ENCODE data around the gene FMO5. TPM values are rescaled to one million over a fixed set of nuclear protein-coding genes. Genes with fewer than 3 reads are reported as not detected.

The FMO5 gene
- polyA plus RNA-seq, 1 donor from 2014 or later, result not detected

DNA sequence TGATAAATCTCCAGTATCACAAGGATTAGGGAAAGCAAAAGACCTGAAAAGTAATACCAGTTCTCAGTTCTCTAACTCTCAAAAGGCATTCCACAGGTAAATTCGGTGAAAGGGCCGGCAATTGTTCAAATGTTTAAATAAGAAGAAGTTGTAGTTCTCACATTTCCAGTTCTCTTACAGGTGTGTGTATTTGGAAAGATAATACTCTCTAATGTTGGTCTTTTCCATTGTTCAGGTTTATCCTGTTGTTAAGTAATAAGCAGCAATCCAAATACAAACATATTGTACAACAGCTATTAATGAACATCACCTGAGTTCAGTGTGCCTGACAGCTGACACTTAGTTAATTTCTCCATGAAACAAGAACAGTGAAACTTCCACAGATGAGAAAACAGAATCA lies 39.7 kb downstream of the FMO5 start:
- no peak overlapping the region for H3K27ac ChIP-seq (ENCODE audit: low read length)
- H3K9ac ChIP-seq (ENCODE audit: low read length), result no peak overlapping the region
- H3K27me3 ChIP-seq (ENCODE audit: insufficient read depth, low read depth, low read length), result no peaks in the 10 kb centered on the region
- H4K20me1 ChIP-seq (ENCODE audit: insufficient read depth), result no peaks in the 10 kb centered on the region
- no peak overlapping the region for H2AFZ ChIP-seq (ENCODE audit: low read depth, low read length)
- H3K36me3 ChIP-seq (ENCODE audit: insufficient read depth, low read length), result no peaks in the 10 kb centered on the region
- H3K4me3 ChIP-seq (ENCODE audit: low read length), result no peak overlapping the region
- no peaks in the 10 kb centered on the region for H3K9me3 ChIP-seq (ENCODE audit: low read length)
- no peak for TF ChIP-seq TAF1 (IDR thresholded peaks at IDR 0.05; ENCODE audit: low read depth)
- TF ChIP-seq EZH2 (IDR thresholded peaks at IDR 0.05; ENCODE audit: borderline replicate concordance, insufficient read depth, low read length, poor library complexity, severe bottlenecking), result no peak
- H3F3A ChIP-seq (ENCODE audit: insufficient read depth, low read length, poor library complexity, severe bottlenecking), result no peaks in the 10 kb centered on the region
- no peaks in the 10 kb centered on the region for H3K9me2 ChIP-seq (ENCODE audit: insufficient read depth, low read length)
- no peaks in the 10 kb centered on the region for H3K79me2 ChIP-seq (replicated peaks; ENCODE audit: insufficient read depth, low read length)
- no peak overlapping the region for H3K4me2 ChIP-seq (ENCODE audit: low read length)

DNA sequence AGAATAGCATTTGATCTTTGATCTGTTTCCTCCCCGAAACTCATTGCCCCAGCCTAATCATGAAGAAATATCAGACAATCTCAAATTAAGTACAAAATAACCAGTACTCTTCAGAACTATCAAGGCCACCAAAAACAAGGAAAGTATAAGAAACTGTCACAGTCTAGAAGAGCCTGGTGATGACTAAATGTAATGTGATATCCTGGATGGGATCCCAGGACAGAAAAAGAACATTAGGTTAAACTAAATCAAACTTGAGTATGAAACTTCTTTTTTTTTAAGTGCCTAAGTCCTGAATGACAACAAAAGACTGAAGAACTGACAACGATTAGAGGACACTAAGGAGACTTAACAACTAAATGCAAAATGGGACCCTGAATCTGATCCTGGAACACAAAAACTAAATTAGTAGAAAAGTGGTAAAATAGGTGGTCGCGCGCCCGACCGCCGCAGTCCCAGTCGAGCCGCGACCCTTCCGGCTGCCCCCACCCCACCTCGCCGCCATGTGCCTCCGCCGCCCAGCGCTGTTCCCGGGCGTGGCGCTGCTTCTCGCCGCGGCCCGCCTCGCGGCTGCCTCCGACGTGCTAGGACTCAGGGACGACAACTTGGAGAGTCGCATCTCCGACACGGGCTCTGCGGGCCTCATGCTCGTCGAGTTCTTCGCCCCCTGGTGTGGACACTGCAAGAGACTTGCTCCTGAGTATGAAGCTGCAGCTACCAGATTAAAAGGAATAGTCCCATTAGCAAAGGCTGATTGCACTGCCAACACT lies 47.3 kb downstream of the FMO5 start:
- Histone ChIP-seq H3K36me3 (ENCODE audit: insufficient read depth, low read length) (no peaks in the 10 kb centered on the region), H3K9ac (ENCODE audit: low read length) (no peak overlapping the region), H3F3A (ENCODE audit: insufficient read depth, low read length, poor library complexity, severe bottlenecking) (no peaks in the 10 kb centered on the region), H3K27ac (ENCODE audit: low read length) (no peak overlapping the region), H3K27me3 (ENCODE audit: insufficient read depth, low read depth, low read length) (no peaks in the 10 kb centered on the region), H2AFZ (ENCODE audit: low read depth, low read length) (no peak overlapping the region), H3K4me2 (ENCODE audit: low read length) (no peak overlapping the region), H3K79me2 (replicated peaks; ENCODE audit: insufficient read depth, low read length) (no peaks in the 10 kb centered on the region), H3K9me3 (ENCODE audit: low read length) (no peaks in the 10 kb centered on the region), H4K20me1 (ENCODE audit: insufficient read depth) (no peaks in the 10 kb centered on the region), H3K9me2 (ENCODE audit: insufficient read depth, low read length) (no peaks in the 10 kb centered on the region), H3K4me3 (ENCODE audit: low read length) (no peak overlapping the region)
- TF ChIP-seq POLR2AphosphoS5 (IDR thresholded peaks at IDR 0.05) (no peak), EZH2 (IDR thresholded peaks at IDR 0.05; ENCODE audit: borderline replicate concordance, insufficient read depth, low read length, poor library complexity, severe bottlenecking) (no peak), EP300 (conservative IDR thresholded peaks at IDR 0.05; ENCODE audit: poor library complexity, severe bottlenecking) (no peak), CTCF (IDR thresholded peaks at IDR 0.05; ENCODE audit: poor library complexity, severe bottlenecking) (no peak), SMC3 (conservative IDR thresholded peaks at IDR 0.05; ENCODE audit: poor library complexity) (no peak), TAF1 (IDR thresholded peaks at IDR 0.05; ENCODE audit: low read depth) (no peak), MXI1 (conservative IDR thresholded peaks at IDR 0.05; ENCODE audit: poor library complexity, severe bottlenecking) (no peak), RAD21 (conservative IDR thresholded peaks at IDR 0.05) (no peak)
- TF ChIP-seq, protein P1, sequence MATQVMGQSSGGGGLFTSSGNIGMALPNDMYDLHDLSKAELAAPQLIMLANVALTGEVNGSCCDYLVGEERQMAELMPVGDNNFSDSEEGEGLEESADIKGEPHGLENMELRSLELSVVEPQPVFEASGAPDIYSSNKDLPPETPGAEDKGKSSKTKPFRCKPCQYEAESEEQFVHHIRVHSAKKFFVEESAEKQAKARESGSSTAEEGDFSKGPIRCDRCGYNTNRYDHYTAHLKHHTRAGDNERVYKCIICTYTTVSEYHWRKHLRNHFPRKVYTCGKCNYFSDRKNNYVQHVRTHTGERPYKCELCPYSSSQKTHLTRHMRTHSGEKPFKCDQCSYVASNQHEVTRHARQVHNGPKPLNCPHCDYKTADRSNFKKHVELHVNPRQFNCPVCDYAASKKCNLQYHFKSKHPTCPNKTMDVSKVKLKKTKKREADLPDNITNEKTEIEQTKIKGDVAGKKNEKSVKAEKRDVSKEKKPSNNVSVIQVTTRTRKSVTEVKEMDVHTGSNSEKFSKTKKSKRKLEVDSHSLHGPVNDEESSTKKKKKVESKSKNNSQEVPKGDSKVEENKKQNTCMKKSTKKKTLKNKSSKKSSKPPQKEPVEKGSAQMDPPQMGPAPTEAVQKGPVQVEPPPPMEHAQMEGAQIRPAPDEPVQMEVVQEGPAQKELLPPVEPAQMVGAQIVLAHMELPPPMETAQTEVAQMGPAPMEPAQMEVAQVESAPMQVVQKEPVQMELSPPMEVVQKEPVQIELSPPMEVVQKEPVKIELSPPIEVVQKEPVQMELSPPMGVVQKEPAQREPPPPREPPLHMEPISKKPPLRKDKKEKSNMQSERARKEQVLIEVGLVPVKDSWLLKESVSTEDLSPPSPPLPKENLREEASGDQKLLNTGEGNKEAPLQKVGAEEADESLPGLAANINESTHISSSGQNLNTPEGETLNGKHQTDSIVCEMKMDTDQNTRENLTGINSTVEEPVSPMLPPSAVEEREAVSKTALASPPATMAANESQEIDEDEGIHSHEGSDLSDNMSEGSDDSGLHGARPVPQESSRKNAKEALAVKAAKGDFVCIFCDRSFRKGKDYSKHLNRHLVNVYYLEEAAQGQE (IDR thresholded peaks at IDR 0.05; ENCODE audit: borderline replicate concordance), result no peak
